GM11168 (cell line): ENCODE measurements around the gene CASS4.

Experiments
- in situ Hi-C: fragments of 300-500 bp; cut with MboI; formaldehyde crosslinking; loops from one replicate; pipeline ENCODE4 v1.12.0; 2022; ENCODE audit warnings: low sequenced_read_pairs; ENCODE audit not compliant: unreplicated experiment

The CASS4 gene

DNA sequence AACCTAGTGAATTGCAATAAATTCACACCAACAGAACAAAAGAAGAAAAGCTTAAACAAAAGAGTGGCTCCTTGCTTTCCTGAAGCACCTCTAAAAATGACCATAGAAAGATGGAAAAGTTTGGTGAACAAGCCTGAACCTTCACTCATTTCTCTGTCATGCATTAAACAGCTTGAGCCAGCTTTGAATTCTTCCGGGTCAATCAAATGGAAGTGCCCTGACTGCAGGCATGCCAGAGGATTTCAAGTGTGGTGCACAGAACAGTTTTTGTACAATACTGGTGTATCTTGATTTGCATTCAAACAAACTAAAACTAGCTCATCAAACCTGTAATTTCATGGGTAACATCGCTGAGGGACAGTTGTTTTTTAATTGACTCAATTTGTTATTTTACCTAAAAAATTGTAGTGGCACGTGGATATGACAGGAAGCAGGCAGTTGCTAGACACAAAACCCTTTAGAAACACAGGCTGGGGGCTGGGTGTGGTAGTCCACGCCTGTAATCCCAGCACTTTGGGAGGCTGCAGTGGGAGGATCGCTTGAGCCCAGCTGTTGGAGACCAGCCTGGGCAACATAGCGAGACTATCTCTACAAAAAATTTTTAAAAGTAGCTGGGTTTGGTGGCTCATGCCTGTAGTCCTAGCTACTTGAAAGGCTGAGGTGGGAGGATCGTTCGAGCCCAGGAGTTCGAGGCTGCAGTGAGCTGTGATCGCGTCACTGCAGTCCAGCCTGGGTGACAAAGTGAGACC is 9.1 kb downstream of the CASS4 start:
- in situ Hi-C loops: no loop called here

DNA sequence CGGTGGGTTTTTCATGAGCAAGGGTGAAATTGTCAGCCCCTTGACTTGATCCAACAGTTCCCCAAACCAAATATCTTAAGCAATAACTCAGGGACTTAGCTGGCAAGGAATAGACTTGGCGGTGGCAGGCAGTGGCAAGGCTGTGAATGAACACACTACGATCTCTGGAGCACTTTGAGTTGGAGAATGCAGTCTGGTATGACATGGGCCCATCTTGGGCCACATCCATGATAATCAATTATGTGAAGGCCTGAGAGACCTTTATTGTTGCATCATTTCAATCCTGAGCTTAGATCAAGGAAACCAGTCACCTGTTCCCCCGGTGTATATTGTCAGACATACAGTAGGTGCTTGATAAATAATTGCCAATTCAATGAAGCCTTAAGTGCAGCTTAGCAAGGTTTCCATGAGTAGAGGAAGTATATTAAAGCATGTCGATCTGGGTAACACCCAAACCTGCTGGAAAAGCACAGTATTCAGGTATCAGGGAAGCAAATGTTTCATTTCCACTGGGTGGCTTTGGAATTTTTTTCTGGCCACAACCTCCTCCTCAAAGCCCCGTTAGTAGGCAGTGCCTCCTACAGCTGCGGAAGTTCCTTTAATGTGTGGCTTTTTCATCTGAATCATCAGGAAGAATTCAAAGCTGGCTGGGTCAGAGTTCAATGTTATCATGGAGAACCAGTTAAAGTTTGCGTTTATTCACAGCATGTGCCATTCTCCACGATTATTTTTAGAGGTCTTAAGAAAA is 10.2 kb downstream of the CASS4 start:
- in situ Hi-C loops: no loop called here

DNA sequence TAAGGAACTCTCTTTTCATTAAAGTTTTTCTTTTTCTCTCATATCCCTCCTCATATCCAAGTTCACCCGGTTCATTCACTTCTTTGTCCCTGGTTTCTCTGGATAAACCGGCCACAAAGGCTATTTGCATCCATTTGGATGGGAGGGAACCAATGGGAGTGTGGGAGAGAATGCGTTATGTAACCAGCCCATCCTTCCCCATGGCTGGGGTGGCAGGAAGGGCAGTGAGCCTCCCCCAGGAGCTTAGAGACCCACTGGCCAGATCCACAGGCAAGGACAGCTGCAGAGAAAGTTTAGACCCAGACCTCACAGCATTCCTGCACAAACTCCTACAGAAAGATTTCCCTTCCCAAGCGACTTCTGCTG is 10.7 kb downstream of the CASS4 start:
- in situ Hi-C loops: no loop called here

- in situ Hi-C loops: no loop called here
Measured at GRCh38 chr20:56423211-56423610, 11.2 kb downstream of the CASS4 start.

GRCh38 chr20:56423886-56424285 is 11.8 kb downstream of the CASS4 start:
- in situ Hi-C loops: no loop called here

- in situ Hi-C loops: no loop called here
Measured at GRCh38 chr20:56424931-56425330, 12.9 kb downstream of the CASS4 start.

DNA sequence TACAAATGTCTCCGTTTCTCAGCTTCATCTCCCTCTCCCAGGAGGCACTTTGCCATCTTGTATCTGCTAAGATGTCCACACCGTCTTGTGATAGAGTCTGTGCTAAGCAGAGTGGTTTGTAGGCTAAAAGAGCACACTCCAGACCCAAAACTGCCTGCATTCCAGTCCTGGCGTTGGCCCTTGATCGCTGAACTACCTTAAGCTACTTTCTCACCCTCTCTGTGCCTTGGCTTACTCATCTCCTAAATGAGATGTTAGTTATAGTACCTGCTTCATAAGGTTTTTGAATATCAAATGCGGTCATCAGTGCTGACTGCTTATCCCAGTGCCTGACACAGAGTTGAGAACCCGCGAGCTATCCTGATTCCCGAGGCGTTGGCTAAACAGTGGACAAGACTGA is 14.0 kb downstream of the CASS4 start:
- in situ Hi-C loops: no loop called here

- in situ Hi-C loops: no loop called here
Measured at GRCh38 chr20:56426926-56427325, 14.9 kb downstream of the CASS4 start.

- in situ Hi-C loops: no loop called here
Measured at GRCh38 chr20:56427797-56428196, 15.7 kb downstream of the CASS4 start.

GRCh38 chr20:56428410-56428809 is 16.4 kb downstream of the CASS4 start:
- in situ Hi-C loops: no loop called here

- in situ Hi-C loops: no loop called here
Measured at GRCh38 chr20:56428881-56429280, 16.8 kb downstream of the CASS4 start.

DNA sequence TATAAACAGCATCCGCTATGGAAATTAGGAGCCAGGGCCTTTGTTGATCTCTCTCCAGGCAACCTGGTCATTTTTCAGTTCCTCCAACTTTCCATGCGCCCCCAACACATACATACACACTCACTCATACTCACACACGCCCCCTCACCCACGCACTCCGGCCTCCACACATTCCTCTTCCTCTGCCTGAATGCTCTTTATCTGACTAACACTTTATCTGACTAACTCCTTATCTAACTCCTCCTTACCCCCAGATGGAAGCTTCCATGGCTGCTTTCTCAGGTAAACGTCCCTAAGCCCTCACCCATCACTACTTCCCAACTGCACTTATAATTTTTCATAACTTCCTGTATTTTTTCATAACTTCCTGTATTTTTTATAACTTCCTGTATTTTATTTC is 17.4 kb downstream of the CASS4 start:
- in situ Hi-C loops: no loop called here

DNA sequence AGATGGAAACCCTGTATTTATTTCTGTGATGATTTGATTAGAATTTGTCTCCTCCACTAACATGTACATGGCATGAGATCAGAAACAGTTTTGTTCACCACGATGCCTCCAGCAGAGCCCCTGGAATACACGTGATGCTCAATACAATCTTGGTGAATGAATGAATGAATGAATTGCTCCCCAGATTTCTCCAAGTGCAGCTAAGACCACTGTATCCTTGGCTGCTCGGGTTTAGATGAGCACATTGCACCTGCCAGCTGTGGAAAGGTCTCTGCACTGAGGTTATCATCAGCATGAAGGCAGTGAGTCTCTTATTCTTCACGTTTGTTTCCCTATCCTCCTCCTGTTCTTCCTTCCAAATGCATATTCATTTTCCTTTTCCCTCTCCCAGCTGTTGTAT is 17.9 kb downstream of the CASS4 start:
- in situ Hi-C loops: no loop called here

DNA sequence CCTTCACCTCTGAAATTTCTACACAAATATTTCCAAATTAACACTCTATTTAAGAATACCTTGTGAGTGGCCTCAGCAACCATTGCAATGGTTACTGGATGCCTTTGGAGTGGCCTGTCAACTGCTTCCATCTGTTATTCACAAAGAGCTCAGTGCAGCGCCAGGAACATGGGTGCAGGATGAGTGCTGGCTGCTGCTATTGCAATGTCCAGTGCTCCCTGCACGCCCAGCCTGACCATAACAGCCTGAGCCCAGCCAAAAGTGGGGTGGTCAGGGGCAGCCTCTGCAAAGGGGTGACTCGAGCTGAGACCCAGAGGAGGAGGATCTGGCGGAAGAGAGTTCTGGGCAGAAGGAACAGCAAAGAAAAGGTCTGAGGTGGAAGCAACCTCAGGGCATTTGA is 18.4 kb downstream of the CASS4 start:
- in situ Hi-C loops: no loop called here

- in situ Hi-C loops: no loop called here
Measured at GRCh38 chr20:56430957-56431356, 18.9 kb downstream of the CASS4 start.

GRCh38 chr20:56431471-56431870 is 19.4 kb downstream of the CASS4 start:
- in situ Hi-C loops: no loop called here

GRCh38 chr20:56433221-56433879 is 21.3 kb downstream of the CASS4 start:
- in situ Hi-C loops: no loop called here

- in situ Hi-C loops: no loop called here
Measured at GRCh38 chr20:56433880-56434255, 21.8 kb downstream of the CASS4 start.

DNA sequence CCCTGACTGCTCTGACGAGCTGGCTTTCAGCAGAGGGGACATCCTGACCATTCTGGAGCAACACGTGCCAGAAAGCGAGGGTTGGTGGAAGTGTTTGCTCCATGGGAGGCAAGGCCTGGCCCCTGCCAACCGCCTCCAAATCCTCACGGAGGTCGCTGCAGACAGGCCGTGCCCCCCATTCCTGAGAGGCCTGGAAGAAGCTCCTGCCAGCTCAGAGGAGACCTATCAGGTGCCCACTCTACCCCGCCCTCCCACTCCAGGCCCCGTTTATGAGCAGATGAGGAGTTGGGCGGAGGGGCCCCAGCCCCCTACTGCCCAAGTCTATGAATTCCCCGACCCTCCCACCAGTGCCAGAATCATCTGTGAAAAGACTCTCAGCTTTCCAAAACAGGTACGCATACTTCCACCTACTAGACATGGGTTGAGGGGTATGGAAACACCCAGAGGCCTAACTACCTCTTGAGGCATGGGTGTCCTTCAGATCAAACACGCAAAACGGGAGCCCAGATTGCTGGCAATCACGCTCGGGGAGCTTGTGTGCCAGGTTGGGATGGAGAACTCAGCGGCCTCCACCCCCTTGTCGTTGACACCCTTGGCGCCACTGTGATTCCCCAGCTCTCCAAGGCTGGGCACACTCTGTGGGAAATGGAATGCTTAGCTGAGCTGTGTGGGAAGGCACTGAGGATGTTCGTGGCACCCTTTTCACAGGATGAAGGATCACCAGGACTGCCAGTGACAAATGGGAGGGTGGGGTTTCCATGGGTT is 25.3 kb downstream of the CASS4 start:
- in situ Hi-C loops: no loop called here

DNA sequence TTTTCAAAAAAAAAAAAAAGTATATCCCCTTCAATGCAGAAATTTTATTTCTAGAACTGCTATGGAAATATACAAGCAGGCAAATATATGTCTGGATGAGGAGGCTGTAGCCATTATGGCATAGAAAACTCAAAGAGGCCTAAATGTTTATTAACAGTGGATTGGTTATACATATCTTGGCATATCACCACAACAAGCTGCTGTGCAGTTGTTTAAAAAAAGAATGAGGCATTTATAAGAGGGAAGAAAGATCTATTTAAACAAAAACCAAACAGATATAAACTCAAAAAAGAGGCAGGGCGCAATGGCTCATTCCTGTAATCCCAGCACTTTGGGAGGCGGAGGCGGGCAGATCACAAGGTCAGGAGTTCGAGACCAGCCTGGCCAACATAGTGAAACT is 26.2 kb downstream of the CASS4 start:
- in situ Hi-C loops: no loop called here
